Measurements from ENCODE around the gene HHEX. TPM values are rescaled to one million over a fixed set of nuclear protein-coding genes. Genes with fewer than 3 reads are reported as not detected.

Gene HHEX
- total and polyA plus RNA-seq, 12 donors, result 1.8 to 8.7 (median 4.3) TPM

- H3K4me1 ChIP-seq, result no peaks in the 10 kb centered on the region
- ATAC-seq (no peak), DNase-seq (no peak)
- H3K36me3 ChIP-seq, result no peaks in the 10 kb centered on the region
- no peak overlapping the region for H3K27ac ChIP-seq
- no peak for TF ChIP-seq CTCF (IDR thresholded peaks at IDR 0.05)
- H3K4me3 ChIP-seq, result no peak overlapping the region
- H3K9me3 ChIP-seq, result no peaks in the 10 kb centered on the region
- H3K27me3 ChIP-seq, result peaks cover 0 to 47% (median 11%) of the 10 kb centered on the region in 7 donors
- intact Hi-C loops (cut with DNase I), result no loop called here
Observed at GRCh38 chr10:92722349-92722748, 32.6 kb downstream of the HHEX start.

GRCh38 chr10:92727141-92727540, 37.4 kb downstream of the HHEX start:
- no peak for TF ChIP-seq CTCF (IDR thresholded peaks at IDR 0.05)
- no peaks in the 10 kb centered on the region for H3K36me3 ChIP-seq
- no peak for DNase-seq
- no peaks in the 10 kb centered on the region for H3K9me3 ChIP-seq
- H3K4me3 ChIP-seq, result no peak overlapping the region
- peaks cover 0 to 8% (median 0%) of the 10 kb centered on the region in 7 donors for H3K27me3 ChIP-seq
- intact Hi-C loops (cut with DNase I), result no loop called here
- no peak overlapping the region for H3K27ac ChIP-seq
- WGBS, 2 donors, result 82 to 89% methylated on average over 6 of the region's 6 CpGs
- no peak for ATAC-seq
- no peaks in the 10 kb centered on the region for H3K4me1 ChIP-seq

GRCh38 chr10:92727550-92727949, 37.8 kb downstream of the HHEX start:
- 50 to 56% methylated on average over 3 of the region's 3 CpGs for WGBS, 2 donors
- TF ChIP-seq CTCF (IDR thresholded peaks at IDR 0.05), result no peak

GRCh38 chr10:92729886-92730285, 40.1 kb downstream of the HHEX start:
- H3K9me3 ChIP-seq, result no peaks in the 10 kb centered on the region
- intact Hi-C loops (cut with DNase I), result no loop called here
- H3K4me3 ChIP-seq, result no peak overlapping the region
- no peak overlapping the region for H3K27ac ChIP-seq
- no peak for ATAC-seq
- H3K27me3 ChIP-seq, result peaks cover 0 to 2% (median 0%) of the 10 kb centered on the region in 7 donors
- no peak for TF ChIP-seq CTCF (IDR thresholded peaks at IDR 0.05)
- H3K4me1 ChIP-seq, result no peaks in the 10 kb centered on the region
- no peaks in the 10 kb centered on the region for H3K36me3 ChIP-seq
- 75 to 76% methylated on average over 2 of the region's 2 CpGs for WGBS, 2 donors
- DNase-seq, result no peak

More at GRCh38 chr10:92727550-92727949, 37.8 kb downstream of the HHEX start:
- intact Hi-C loops (cut with DNase I), result no loop called here
- H3K36me3 ChIP-seq, result no peaks in the 10 kb centered on the region
- DNase-seq (no peak), ATAC-seq (no peak)
- H3K4me3 ChIP-seq, result no peak overlapping the region
- H3K27ac ChIP-seq, result no peak overlapping the region
- no peaks in the 10 kb centered on the region for H3K4me1 ChIP-seq
- H3K27me3 ChIP-seq, result peaks cover 0 to 8% (median 0%) of the 10 kb centered on the region in 7 donors
- no peaks in the 10 kb centered on the region for H3K9me3 ChIP-seq

Data from heart right ventricle (tissue), 16 donors.